Kidney epithelial cell (primary cell): ENCODE measurements around the gene RAN. TPM values are rescaled to one million over a fixed set of nuclear protein-coding genes. Genes with fewer than 3 reads are reported as not detected.
"Not testable (repeated sequence)": the region's sequence is repeated elsewhere in the genome, so short reads cannot be mapped to it uniquely, and the experiment has no call there.

Experiments
- DNase-seq: peaks from one replicate; pipeline ENCODE4 v3.0.0-alpha.2; 2010; ENCODE audit warnings: low read depth
- H3K27me3 ChIP-seq: 2 replicates; pipeline ENCODE4 v1.6.0; 2011; ENCODE audit warnings: low read length; ENCODE audit not compliant: control insufficient read depth, insufficient read depth
- H3K36me3 ChIP-seq: 2 replicates; pipeline ENCODE4 v1.5.1; 2011; ENCODE audit warnings: low read length; ENCODE audit not compliant: control insufficient read depth, insufficient read depth
- H3K4me3 ChIP-seq: 2 replicates; pipeline ENCODE4 v1.5.1; 2011; ENCODE audit warnings: low read depth, mild to moderate bottlenecking, control low read depth, low read length
- CTCF ChIP-seq: IDR thresholded peaks from 2 replicates; pipeline ENCODE4 v1.5.1; 2011; ENCODE audit warnings: mild to moderate bottlenecking, moderate library complexity, low read length, control low read depth, inconsistent platforms; ENCODE audit not compliant: insufficient read depth, poor library complexity, severe bottlenecking
- total RNA-seq: library from RNA; depleted of rRNA; stranded (reverse); fragments of >200 nt; gene quantifications from 2 replicates; pipeline ENCODE4 v1.2.3, GENCODE V29; 2015

Gene RAN
- total RNA-seq, 1 donor from 2014 or later: 344 TPM

GRCh38 chr12:130846369-130846768, 25.5 kb upstream of the RAN start:
- TF ChIP-seq CTCF: no peak
- no peaks in the 10 kb centered on the region for H3K27me3 ChIP-seq
- no peak for DNase-seq
- H3K4me3 ChIP-seq: no peak overlapping the region
- H3K36me3 ChIP-seq: no peaks in the 10 kb centered on the region

DNA sequence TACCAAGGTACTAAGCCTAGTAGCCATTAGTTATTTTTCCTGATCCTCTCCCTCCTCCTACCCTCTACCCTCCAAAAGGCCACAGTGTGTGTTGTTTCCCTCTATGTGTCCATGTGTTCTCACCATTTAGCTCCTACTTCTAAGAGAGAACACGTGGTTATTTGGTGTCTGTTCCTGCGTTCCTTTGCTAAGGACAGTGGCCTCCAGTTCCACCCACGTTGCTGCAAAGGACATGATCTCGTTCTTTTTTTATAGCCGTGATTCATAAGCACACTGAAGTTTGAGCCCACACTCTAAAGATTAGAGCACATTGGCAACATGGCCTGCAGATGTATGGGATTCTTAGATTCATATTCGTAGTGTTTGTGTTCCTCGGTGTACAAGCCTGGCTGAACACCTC, 24.8 kb upstream of the RAN start:
- no peak for DNase-seq
- Histone ChIP-seq H3K4me3 (no peak overlapping the region), H3K27me3 (no peaks in the 10 kb centered on the region), H3K36me3 (no peaks in the 10 kb centered on the region)
- no peak for TF ChIP-seq CTCF

DNA sequence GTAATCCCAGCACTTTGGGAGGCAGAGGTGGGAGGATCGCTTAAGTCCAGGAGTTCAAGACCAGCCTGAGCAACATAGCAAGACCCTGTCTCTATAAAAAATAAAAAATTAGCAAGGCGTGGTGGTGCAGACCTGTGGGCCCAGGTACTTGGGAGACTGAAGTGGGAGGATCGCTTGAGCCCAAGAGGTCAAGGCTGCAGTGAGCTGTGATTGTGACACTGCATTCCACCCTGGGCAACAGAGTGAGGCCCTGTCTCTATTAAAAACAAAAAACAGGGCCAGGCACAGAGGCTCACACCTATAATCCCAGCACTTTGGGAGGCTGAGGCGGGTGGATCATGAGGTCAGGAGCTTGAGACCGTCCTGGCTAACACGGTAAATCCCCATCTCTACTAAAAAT, 23.8 kb upstream of the RAN start:
- H3K27me3 ChIP-seq, H3K36me3 ChIP-seq, DNase-seq, H3K4me3 ChIP-seq: not testable (repeated sequence)

DNA sequence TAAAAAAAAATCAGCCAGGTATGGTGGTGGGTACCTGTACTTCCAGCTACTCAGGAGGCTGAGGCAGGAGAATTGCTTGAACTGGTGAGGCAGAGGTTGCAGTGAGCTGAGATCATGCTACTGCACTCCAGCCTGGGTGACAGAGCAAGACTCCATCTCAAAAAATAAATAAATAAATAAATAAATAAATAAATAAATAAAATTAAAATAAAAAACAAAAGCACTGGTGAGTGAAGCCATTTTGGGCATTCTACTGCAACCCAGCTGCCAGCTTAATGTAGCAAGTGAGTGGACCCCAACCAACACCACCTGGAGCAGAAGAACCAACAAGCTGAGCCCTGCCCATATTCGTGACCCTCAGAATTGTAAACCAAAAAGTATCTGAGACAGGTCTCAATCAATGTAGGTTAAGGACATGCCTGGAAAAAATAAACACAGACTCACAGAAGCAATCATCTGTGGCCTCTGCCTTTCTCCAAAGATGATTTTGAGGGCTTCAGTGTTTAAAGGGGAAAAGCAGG, 23.0 kb upstream of the RAN start:
- H3K36me3 ChIP-seq, H3K4me3 ChIP-seq, DNase-seq, H3K27me3 ChIP-seq: not testable (repeated sequence)

DNA sequence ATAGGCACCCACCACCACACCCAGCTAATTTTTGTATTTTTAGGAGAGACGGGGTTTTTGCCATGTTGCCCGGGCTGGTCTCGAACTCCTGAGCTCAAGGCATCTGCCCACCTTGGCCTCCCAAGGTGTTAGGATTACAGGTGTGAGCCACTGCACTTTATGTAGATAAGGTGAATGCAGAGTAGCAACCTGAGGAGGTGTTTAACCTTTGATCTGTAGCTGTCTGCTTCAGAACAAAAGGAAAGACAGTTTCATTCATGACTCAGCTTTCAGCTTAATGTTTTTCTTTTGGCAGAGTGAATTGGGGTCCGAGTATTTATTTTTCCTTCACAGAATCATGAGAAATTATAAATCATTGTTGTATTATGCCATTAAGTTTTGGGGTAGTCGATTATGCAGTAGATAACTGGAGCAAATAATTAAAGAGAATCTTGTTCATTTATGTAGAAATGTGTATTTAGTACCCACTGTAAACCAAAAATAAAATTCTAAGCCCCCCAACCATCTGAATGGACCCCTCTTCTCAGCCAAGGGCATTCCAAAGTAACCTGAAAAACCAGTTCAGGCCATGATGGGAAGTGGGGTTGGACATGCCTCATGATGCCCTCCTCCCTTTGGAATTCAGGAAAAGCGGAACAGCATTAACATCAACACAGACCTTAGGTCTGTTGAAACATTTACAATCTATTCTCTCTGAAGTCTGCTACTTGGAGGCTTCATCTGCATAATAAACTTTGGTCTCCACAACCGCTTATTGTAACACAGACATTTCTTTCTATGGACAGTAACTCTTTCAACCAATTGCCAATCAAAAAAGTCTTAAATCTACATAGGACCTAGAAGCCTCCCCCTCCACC, 22.1 kb upstream of the RAN start:
- H3K27me3 ChIP-seq: peaks cover 5% of the 10 kb centered on the region
- H3K4me3 ChIP-seq: no peak overlapping the region
- TF ChIP-seq CTCF: no peak
- no peak for DNase-seq
- no peaks in the 10 kb centered on the region for H3K36me3 ChIP-seq

DNA sequence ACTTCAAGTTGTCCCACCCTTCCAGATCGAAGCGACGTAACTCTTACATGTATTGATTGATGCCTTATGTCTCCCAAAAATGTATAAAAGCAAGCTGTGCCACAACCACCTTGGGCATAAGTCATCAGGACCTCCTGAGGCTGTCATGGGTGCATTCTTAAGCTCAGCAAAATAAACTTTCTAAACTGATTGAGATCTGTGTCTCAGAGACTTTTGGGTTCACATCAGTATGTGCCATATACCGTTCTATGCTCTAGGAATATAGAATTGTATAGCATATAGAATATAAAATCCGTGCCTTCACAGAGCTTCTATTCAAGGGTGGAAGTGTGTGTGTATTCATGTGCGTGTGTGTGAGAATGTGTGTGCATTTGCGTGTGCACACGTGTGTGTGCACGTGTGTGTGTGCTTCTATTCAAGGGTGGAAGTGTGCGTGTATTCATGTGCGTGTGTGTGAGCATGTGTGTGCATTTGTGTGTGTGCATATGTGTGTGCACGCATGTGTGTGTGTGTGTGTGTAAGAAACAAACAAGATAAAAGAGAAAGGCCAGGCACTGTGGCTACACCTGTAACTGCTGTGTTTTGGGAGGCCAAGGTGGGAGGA, 21.3 kb upstream of the RAN start:
- Histone ChIP-seq H3K27me3 (peaks cover 5% of the 10 kb centered on the region), H3K4me3 (no peak overlapping the region), H3K36me3 (no peaks in the 10 kb centered on the region)
- no peak for DNase-seq
- TF ChIP-seq CTCF: no peak
